PFSK-1 (cell line): Measurements from ENCODE around the gene GRK3.

Source experiments
- POLR2AphosphoS5 ChIP-seq: IDR thresholded peaks from 2 replicates; pipeline ENCODE4 v1.6.1; 2012; ENCODE audit warnings: low read depth, mild to moderate bottlenecking, control low read depth, low read length, moderate library complexity
- SIN3A ChIP-seq: IDR thresholded peaks from 2 replicates; pipeline ENCODE4 v1.6.1; 2012; ENCODE audit warnings: mild to moderate bottlenecking, low read length, moderate library complexity, borderline replicate concordance; ENCODE audit not compliant: insufficient read depth
- TAF1 ChIP-seq: IDR thresholded peaks from 2 replicates; pipeline ENCODE4 v1.6.1; 2012; ENCODE audit warnings: low read length, control low read depth, borderline replicate concordance; ENCODE audit not compliant: insufficient read depth
- TF ChIP-seq, protein P1 (sequence below), 2 experiments: IDR thresholded peaks; 2 replicates each; pipeline versions ENCODE4 v1.6.1 to v1.8.0; 2011 to 2012; ENCODE audit warnings: low read depth in 2 of 2, low read length in 2 of 2, control low read depth in 1 of 2, inconsistent platforms in 1 of 2, mild to moderate bottlenecking in 1 of 2, moderate library complexity in 1 of 2; ENCODE audit not compliant: insufficient read depth in 1 of 2

- TF ChIP-seq POLR2AphosphoS5 (no peak), TAF1 (no peak), SIN3A (no peak)
- TF ChIP-seq, protein P1, sequence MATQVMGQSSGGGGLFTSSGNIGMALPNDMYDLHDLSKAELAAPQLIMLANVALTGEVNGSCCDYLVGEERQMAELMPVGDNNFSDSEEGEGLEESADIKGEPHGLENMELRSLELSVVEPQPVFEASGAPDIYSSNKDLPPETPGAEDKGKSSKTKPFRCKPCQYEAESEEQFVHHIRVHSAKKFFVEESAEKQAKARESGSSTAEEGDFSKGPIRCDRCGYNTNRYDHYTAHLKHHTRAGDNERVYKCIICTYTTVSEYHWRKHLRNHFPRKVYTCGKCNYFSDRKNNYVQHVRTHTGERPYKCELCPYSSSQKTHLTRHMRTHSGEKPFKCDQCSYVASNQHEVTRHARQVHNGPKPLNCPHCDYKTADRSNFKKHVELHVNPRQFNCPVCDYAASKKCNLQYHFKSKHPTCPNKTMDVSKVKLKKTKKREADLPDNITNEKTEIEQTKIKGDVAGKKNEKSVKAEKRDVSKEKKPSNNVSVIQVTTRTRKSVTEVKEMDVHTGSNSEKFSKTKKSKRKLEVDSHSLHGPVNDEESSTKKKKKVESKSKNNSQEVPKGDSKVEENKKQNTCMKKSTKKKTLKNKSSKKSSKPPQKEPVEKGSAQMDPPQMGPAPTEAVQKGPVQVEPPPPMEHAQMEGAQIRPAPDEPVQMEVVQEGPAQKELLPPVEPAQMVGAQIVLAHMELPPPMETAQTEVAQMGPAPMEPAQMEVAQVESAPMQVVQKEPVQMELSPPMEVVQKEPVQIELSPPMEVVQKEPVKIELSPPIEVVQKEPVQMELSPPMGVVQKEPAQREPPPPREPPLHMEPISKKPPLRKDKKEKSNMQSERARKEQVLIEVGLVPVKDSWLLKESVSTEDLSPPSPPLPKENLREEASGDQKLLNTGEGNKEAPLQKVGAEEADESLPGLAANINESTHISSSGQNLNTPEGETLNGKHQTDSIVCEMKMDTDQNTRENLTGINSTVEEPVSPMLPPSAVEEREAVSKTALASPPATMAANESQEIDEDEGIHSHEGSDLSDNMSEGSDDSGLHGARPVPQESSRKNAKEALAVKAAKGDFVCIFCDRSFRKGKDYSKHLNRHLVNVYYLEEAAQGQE (IDR thresholded peaks at IDR 0.05; ENCODE audit: insufficient read depth in 1 of 2, low read depth in 2 of 2, low read length in 2 of 2) = no peak
Measured at GRCh38 chr22:25566186-25566897, 1.9 kb downstream of the GRK3 start.
